Mesothelial cell of epicardium (in vitro differentiated cells): Measurements from ENCODE around the gene PSMD3. TPM values are rescaled to one million over a fixed set of nuclear protein-coding genes. Genes with fewer than 3 reads are reported as not detected.
"Not testable (repeated sequence)": the region's sequence is repeated elsewhere in the genome, so short reads cannot be mapped to it uniquely, and the experiment has no call there.

Experiments used
- DNase-seq, 2 experiments: peaks; one replicate each; pipeline ENCODE4 v3.0.0; 2021; ENCODE audit warnings: low spot score in 2 of 2; ENCODE audit not compliant: unreplicated experiment in 2 of 2
- H3K27ac Mint-ChIP-seq: 2 replicates; pipeline ENCODE4 v1.8.0; 2021; ENCODE audit warnings: mixed read lengths
- H3K27me3 Mint-ChIP-seq: 2 replicates; pipeline ENCODE4 v1.8.0; 2021; ENCODE audit warnings: low read depth, mixed read lengths
- H3K36me3 Mint-ChIP-seq: 2 replicates; pipeline ENCODE4 v1.8.0; 2021; ENCODE audit warnings: mixed read lengths
- H3K4me1 Mint-ChIP-seq: 2 replicates; pipeline ENCODE4 v1.8.0; 2021; ENCODE audit warnings: mixed read lengths
- H3K4me3 Mint-ChIP-seq: 2 replicates; pipeline ENCODE4 v1.8.0; 2021; ENCODE audit warnings: mild to moderate bottlenecking, moderate library complexity, mixed read lengths
- H3K9me3 Mint-ChIP-seq: 2 replicates; pipeline ENCODE4 v1.8.0; 2021; ENCODE audit warnings: mixed read lengths
- CTCF ChIP-seq: fragments of 200-600 bp; sonication (generic); IDR thresholded peaks from one replicate; pipeline ENCODE4 v1.5.0; 2021; ENCODE audit warnings: antibody characterized with exemption; ENCODE audit not compliant: unreplicated experiment
- total RNA-seq: library from RNA; stranded (reverse); gene quantifications from 3 replicates; pipeline ENCODE4 v1.2.1, GENCODE V29; 2021

PSMD3 gene
- total RNA-seq, 1 donor from 2014 or later, result 110 TPM

- Mint-ChIP-seq H3K36me3 (no peaks in the 10 kb centered on the region), H3K27me3 (no peaks in the 10 kb centered on the region), H3K27ac (no peak overlapping the region), H3K9me3 (no peaks in the 10 kb centered on the region), H3K4me3 (no peak overlapping the region), H3K4me1 (no peaks in the 10 kb centered on the region)
- DNase-seq, result no peak
- no peak for TF ChIP-seq CTCF
Observed at GRCh38 chr17:40004712-40005111, 24.1 kb downstream of the PSMD3 start.

GRCh38 chr17:40005520-40005919, 24.9 kb downstream of the PSMD3 start:
- no peaks in the 10 kb centered on the region for H3K27me3 Mint-ChIP-seq
- no peaks in the 10 kb centered on the region for H3K9me3 Mint-ChIP-seq
- no peak for DNase-seq
- no peak for TF ChIP-seq CTCF
- no peaks in the 10 kb centered on the region for H3K36me3 Mint-ChIP-seq
- H3K4me1 Mint-ChIP-seq, result no peaks in the 10 kb centered on the region
- H3K4me3 Mint-ChIP-seq, result no peak overlapping the region
- H3K27ac Mint-ChIP-seq, result no peak overlapping the region

- not testable (repeated sequence) for DNase-seq, H3K27me3 Mint-ChIP-seq, H3K36me3 Mint-ChIP-seq, H3K9me3 Mint-ChIP-seq, H3K4me3 Mint-ChIP-seq, H3K4me1 Mint-ChIP-seq, H3K27ac Mint-ChIP-seq
Observed at GRCh38 chr17:40010946-40011500, 30.4 kb downstream of the PSMD3 start.

- H3K27ac Mint-ChIP-seq, H3K36me3 Mint-ChIP-seq, H3K9me3 Mint-ChIP-seq, H3K4me3 Mint-ChIP-seq, H3K27me3 Mint-ChIP-seq, DNase-seq, H3K4me1 Mint-ChIP-seq: not testable (repeated sequence)
Observed at GRCh38 chr17:40012017-40012647, 31.5 kb downstream of the PSMD3 start.

GRCh38 chr17:40014375-40014980, 33.9 kb downstream of the PSMD3 start:
- TF ChIP-seq CTCF, result no peak
- H3K4me3 Mint-ChIP-seq, result no peak overlapping the region
- H3K27me3 Mint-ChIP-seq, result no peaks in the 10 kb centered on the region
- H3K4me1 Mint-ChIP-seq, result peaks cover 8% of the 10 kb centered on the region
- H3K27ac Mint-ChIP-seq, result no peak overlapping the region
- H3K36me3 Mint-ChIP-seq, result peaks cover 4% of the 10 kb centered on the region
- DNase-seq, result no peak
- H3K9me3 Mint-ChIP-seq, result no peaks in the 10 kb centered on the region

- Mint-ChIP-seq H3K9me3 (no peaks in the 10 kb centered on the region), H3K36me3 (peaks cover 4% of the 10 kb centered on the region), H3K27me3 (no peaks in the 10 kb centered on the region), H3K4me3 (no peak within 1 kb of the TSS), H3K4me1 (peaks cover 8% of the 10 kb centered on the region), H3K27ac (no peak within 1 kb of the TSS)
- DNase-seq, result no peak
- TF ChIP-seq CTCF, result no peak
Observed at GRCh38 chr17:40015005-40015997, 34.7 kb downstream of the PSMD3 start, which contains the start of gene CSF3. Gene CSF3 (plus strand): TSS chr17:40015440. CDS start chr17:40015475, 35 bp downstream.
